Keratinocyte (primary cell): Measurements from ENCODE around the gene GOLGA6L7. TPM values are rescaled to one million over a fixed set of nuclear protein-coding genes. Genes with fewer than 3 reads are reported as not detected.

Experiments
- DNase-seq: peaks from one replicate; pipeline ENCODE4 v3.0.0-alpha.2; 2011; ENCODE audit warnings: low read depth, missing footprints, low spot score
- FAIRE-seq: peaks from 2 replicates; lab custom pipeline; 2011; peaks lifted over from hg19 to GRCh38; lab: Jason Lieb, UNC
- H2AFZ ChIP-seq: 2 replicates; pipeline ENCODE4 v1.6.0; 2012; ENCODE audit warnings: low read length, control low read depth, inconsistent platforms; ENCODE audit not compliant: control insufficient read depth
- H3K27ac ChIP-seq: 2 replicates; pipeline ENCODE4 v1.5.1; 2011; ENCODE audit warnings: low read length; ENCODE audit not compliant: control insufficient read depth, insufficient read depth
- H3K27me3 ChIP-seq: 3 replicates; pipeline ENCODE4 v1.6.0; 2011; ENCODE audit warnings: low read length; ENCODE audit not compliant: control insufficient read depth, insufficient read depth; ENCODE audit errors: extremely low read depth
- H3K36me3 ChIP-seq, 2 experiments: 2 replicates in 1 of 2; 3 replicates in 1 of 2; pipeline ENCODE4 v1.5.1; 2011; ENCODE audit warnings: low read length in 2 of 2, mild to moderate bottlenecking in 1 of 2; ENCODE audit not compliant: control insufficient read depth in 2 of 2, insufficient read depth in 2 of 2; ENCODE audit errors: extremely low read depth in 1 of 2
- H3K4me1 ChIP-seq: 3 replicates; pipeline ENCODE4 v1.5.1; 2011; ENCODE audit warnings: low read length; ENCODE audit not compliant: control insufficient read depth, insufficient read depth; ENCODE audit errors: extremely low read depth
- H3K4me2 ChIP-seq: 3 replicates; pipeline ENCODE4 v1.6.0; 2011; ENCODE audit warnings: low read depth, low read length; ENCODE audit not compliant: control insufficient read depth, insufficient read depth; ENCODE audit errors: extremely low read depth
- H3K4me3 ChIP-seq, 3 experiments: fragments of 200-600 bp in 1 of 3; sonication (generic) in 1 of 3; 2 replicates in 2 of 3; 3 replicates in 1 of 3; pipeline ENCODE4 v1.5.1; 2011 to 2016; ENCODE audit warnings: low read length in 3 of 3, mild to moderate bottlenecking in 3 of 3, control low read depth in 2 of 3, inconsistent platforms in 1 of 3, low read depth in 1 of 3, mixed read lengths in 1 of 3, mixed run types in 1 of 3, moderate library complexity in 1 of 3; ENCODE audit not compliant: control insufficient read depth in 2 of 3, insufficient read depth in 2 of 3; ENCODE audit errors: extremely low read depth in 1 of 3
- H3K79me2 ChIP-seq: 2 replicates; pipeline ENCODE4 v1.6.0; 2012; ENCODE audit warnings: low read length; ENCODE audit not compliant: control insufficient read depth, insufficient read depth
- H3K9ac ChIP-seq: 3 replicates; pipeline ENCODE4 v1.6.0; 2011; ENCODE audit warnings: low read length; ENCODE audit not compliant: control insufficient read depth, insufficient read depth; ENCODE audit errors: extremely low read depth
- H3K9me1 ChIP-seq: 3 replicates; pipeline ENCODE4 v1.6.0; 2011; ENCODE audit warnings: low read length; ENCODE audit not compliant: control insufficient read depth, insufficient read depth; ENCODE audit errors: extremely low read depth
- H3K9me3 ChIP-seq: 2 replicates; pipeline ENCODE4 v1.5.1; 2012; ENCODE audit warnings: low read depth, low read length; ENCODE audit not compliant: control insufficient read depth
- H4K20me1 ChIP-seq: 3 replicates; pipeline ENCODE4 v1.6.0; 2011; ENCODE audit warnings: low read length; ENCODE audit not compliant: control insufficient read depth, insufficient read depth; ENCODE audit errors: extremely low read depth
- CTCF ChIP-seq, 3 experiments: IDR thresholded peaks in 1 of 3; conservative IDR thresholded peaks in 1 of 3; optimal IDR thresholded peaks in 1 of 3; 2 replicates in 2 of 3; 3 replicates in 1 of 3; pipeline versions ENCODE3 to v1.5.1; 2011; ENCODE audit warnings: low read length in 3 of 3, mild to moderate bottlenecking in 3 of 3, moderate library complexity in 2 of 3, control low read depth in 1 of 3, inconsistent platforms in 1 of 3; ENCODE audit not compliant: insufficient read depth in 2 of 3; ENCODE audit errors: extremely low read depth in 1 of 3
- EZH2 ChIP-seq: IDR thresholded peaks from one replicate; pipeline ENCODE4 v1.6.1; 2012; ENCODE audit warnings: inconsistent platforms, mild to moderate bottlenecking, low read length, moderate library complexity
- dilution Hi-C: fragments of 300-500 bp; cut with MboI; formaldehyde crosslinking; loops from one replicate; pipeline ENCODE4 v1.7.0; 2020; ENCODE audit warnings: low sequenced_read_pairs; ENCODE audit not compliant: extremely low pct_ligation_motif_present
- polyA plus RNA-seq, 5 experiments: library from polyadenylated mRNA; depleted of rRNA in 3 of 5; stranded (reverse) in 3 of 5; stranded (forward) in 1 of 5; unstranded in 1 of 5; fragments of >200 nt; gene quantifications; 1 replicate in 1 of 5; 2 replicates in 3 of 5; 3 replicates in 1 of 5; pipeline versions ENCODE4 v1.2.1 to v1.2.3, GENCODE V29; 2011 to 2012; ENCODE audit warnings: missing spikeins in 2 of 5, low read depth in 1 of 5, low replicate concordance in 1 of 5

Gene GOLGA6L7
- polyA plus RNA-seq, 1 donor (not counting 4 experiments of a cell fraction or from before 2014, with no cell fraction given) = not detected

- Histone ChIP-seq H3K9me3 (no peaks in the 10 kb centered on the region), H2AFZ (no peak overlapping the region), H3K9me1 (no peaks in the 10 kb centered on the region), H3K4me3 (no peak overlapping the region), H3K27ac (no peak overlapping the region), H3K36me3 (no peaks in the 10 kb centered on the region), H3K79me2 (no peaks in the 10 kb centered on the region), H3K9ac (no peak overlapping the region), H3K27me3 (no peaks in the 10 kb centered on the region), H3K4me2 (no peak overlapping the region), H4K20me1 (no peaks in the 10 kb centered on the region), H3K4me1 (no peaks in the 10 kb centered on the region)
- dilution Hi-C loops = no loop called here
- no peak for DNase-seq
- TF ChIP-seq EZH2 = no peak
- TF ChIP-seq CTCF (optimal IDR thresholded peaks at IDR 0.05 in 1 of 3, IDR thresholded peaks at IDR 0.05 in 1 of 3, conservative IDR thresholded peaks at IDR 0.05 in 1 of 3; ENCODE audit: extremely low read depth in 1 of 3, insufficient read depth in 2 of 3, low read length in 3 of 3) = no peak
- FAIRE-seq = no peak
Observed at GRCh38 chr15:28896951-28897350, 48.5 kb upstream of the GOLGA6L7 start.

DNA sequence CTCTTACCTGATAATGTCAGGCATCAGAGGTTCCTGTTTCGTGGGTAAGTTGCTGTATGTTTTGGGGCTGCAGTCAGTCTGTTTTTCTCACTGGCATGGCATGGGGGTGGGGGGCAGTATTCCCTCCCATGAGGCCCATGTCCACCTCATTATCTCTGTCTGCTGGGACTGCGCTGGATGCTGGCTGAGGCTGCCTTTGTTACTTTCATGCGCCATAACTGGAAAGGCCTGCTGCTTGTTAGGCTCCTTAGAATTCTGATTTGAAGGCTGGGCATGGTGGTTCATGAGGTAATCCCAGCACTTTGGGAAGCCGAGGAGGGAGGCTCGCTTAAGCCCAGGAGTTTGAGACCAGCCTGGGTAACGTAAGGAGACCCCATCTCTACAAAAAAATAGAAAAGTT lies 47.1 kb upstream of the GOLGA6L7 start:
- H3K4me1 ChIP-seq = no peaks in the 10 kb centered on the region

More for the DNA sequence above, 47.1 kb upstream of the GOLGA6L7 start:
- no peaks in the 10 kb centered on the region for H3K79me2 ChIP-seq
- H3K4me2 ChIP-seq = no peak overlapping the region
- DNase-seq = no peak
- TF ChIP-seq EZH2 (no peak), CTCF (optimal IDR thresholded peaks at IDR 0.05 in 1 of 3, IDR thresholded peaks at IDR 0.05 in 1 of 3, conservative IDR thresholded peaks at IDR 0.05 in 1 of 3; ENCODE audit: extremely low read depth in 1 of 3, insufficient read depth in 2 of 3, low read length in 3 of 3) (no peak)
- H3K9ac ChIP-seq = no peak overlapping the region
- no peak overlapping the region for H2AFZ ChIP-seq
- no peak overlapping the region for H3K27ac ChIP-seq
- no peaks in the 10 kb centered on the region for H3K9me1 ChIP-seq
- H3K9me3 ChIP-seq = no peaks in the 10 kb centered on the region
- dilution Hi-C loops = no loop called here
- H3K27me3 ChIP-seq = no peaks in the 10 kb centered on the region
- no peak overlapping the region for H3K4me3 ChIP-seq
- no peaks in the 10 kb centered on the region for H3K36me3 ChIP-seq
- no peaks in the 10 kb centered on the region for H4K20me1 ChIP-seq
- FAIRE-seq = no peak
